ENCODE results near the gene LPIN3.

DNA sequence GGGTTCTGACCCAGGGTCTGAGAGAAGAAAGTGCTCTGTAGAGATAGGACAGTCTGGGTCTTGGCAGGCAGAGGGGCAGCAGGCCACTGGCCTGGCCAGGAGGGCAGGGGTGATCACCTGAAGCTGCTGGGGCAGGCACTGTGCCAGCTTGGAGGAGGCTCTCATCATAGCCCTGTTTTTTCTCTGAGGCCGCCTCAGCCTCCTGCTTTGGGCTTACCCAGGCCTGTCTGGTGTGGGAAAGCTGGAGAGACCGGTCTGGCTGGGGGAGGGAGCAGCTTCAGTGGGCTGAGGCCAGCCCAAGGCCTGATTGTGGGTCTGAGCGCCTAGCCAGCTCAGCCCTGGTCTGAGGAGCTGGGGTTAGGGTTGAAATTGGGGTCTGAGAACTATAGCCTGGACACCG, 3.9 kb downstream of the LPIN3 start:
- TF ChIP-seq, protein P1, sequence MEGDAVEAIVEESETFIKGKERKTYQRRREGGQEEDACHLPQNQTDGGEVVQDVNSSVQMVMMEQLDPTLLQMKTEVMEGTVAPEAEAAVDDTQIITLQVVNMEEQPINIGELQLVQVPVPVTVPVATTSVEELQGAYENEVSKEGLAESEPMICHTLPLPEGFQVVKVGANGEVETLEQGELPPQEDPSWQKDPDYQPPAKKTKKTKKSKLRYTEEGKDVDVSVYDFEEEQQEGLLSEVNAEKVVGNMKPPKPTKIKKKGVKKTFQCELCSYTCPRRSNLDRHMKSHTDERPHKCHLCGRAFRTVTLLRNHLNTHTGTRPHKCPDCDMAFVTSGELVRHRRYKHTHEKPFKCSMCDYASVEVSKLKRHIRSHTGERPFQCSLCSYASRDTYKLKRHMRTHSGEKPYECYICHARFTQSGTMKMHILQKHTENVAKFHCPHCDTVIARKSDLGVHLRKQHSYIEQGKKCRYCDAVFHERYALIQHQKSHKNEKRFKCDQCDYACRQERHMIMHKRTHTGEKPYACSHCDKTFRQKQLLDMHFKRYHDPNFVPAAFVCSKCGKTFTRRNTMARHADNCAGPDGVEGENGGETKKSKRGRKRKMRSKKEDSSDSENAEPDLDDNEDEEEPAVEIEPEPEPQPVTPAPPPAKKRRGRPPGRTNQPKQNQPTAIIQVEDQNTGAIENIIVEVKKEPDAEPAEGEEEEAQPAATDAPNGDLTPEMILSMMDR (conservative IDR thresholded peaks at IDR 0.05; ENCODE audit: low read length): no peak
- no peak for TF ChIP-seq EZH2phosphoT487 (IDR thresholded peaks at IDR 0.05; ENCODE audit: borderline replicate concordance)
